K562 (cell line): ENCODE results near the gene MATN1. TPM values are rescaled to one million over a fixed set of nuclear protein-coding genes. Genes with fewer than 3 reads are reported as not detected.

Experiments
- ARID1B ChIP-seq: fragments of 450-650 bp; IDR thresholded peaks from 2 replicates; pipeline ENCODE4 v1.6.1; 2016; ENCODE audit warnings: antibody characterized with exemption, mild to moderate bottlenecking, inconsistent platforms
- DMBX1 ChIP-seq: fragments of 250-450 bp; sonication (Bioruptor Pico); IDR thresholded peaks from 2 replicates; pipeline ENCODE4 v1.8.0; 2022; ENCODE audit warnings: inconsistent platforms, mild to moderate bottlenecking, moderate library complexity, borderline replicate concordance
- E2F1 ChIP-seq: sonication (generic); formaldehyde crosslinking; IDR thresholded peaks from 2 replicates; pipeline ENCODE4 v1.8.1; 2023; ENCODE audit warnings: mild to moderate bottlenecking, missing genetic modification reagents, moderate library complexity
- FOXO4 ChIP-seq: fragments of 450-650 bp; formaldehyde crosslinking; IDR thresholded peaks from 2 replicates; pipeline ENCODE4 v1.4.0; 2020; ENCODE audit warnings: mild to moderate bottlenecking, moderate library complexity
- MAFK ChIP-seq: IDR thresholded peaks from 2 replicates; pipeline ENCODE4 v1.6.1; 2011; ENCODE audit warnings: low read length, improper control_type of control experiment
- MLLT1 ChIP-seq, 2 experiments: fragments of 450-650 bp; IDR thresholded peaks; 2 replicates each; pipeline ENCODE4 v1.6.1; 2016
- NR4A1 ChIP-seq, 2 experiments: fragments of 250-450 bp in 1 of 2; fragments of 450-650 bp in 1 of 2; sonication (Bioruptor Pico) in 1 of 2; IDR thresholded peaks; 2 replicates each; pipeline versions ENCODE4 v1.4.0 to v1.6.1; 2016 to 2020; ENCODE audit warnings: mild to moderate bottlenecking in 2 of 2, missing compliant biosample characterization in 1 of 2, missing genetic modification characterization in 1 of 2, moderate library complexity in 1 of 2
- PCBP1 ChIP-seq: fragments of 200-400 bp; formaldehyde crosslinking; IDR thresholded peaks from 2 replicates; pipeline ENCODE4 v1.6.1; 2018; ENCODE audit warnings: mild to moderate bottlenecking, low read depth, low read length; ENCODE audit not compliant: poor library complexity, severe bottlenecking
- PHB ChIP-seq: fragments of 250-450 bp; sonication (Bioruptor Pico); IDR thresholded peaks from 2 replicates; pipeline ENCODE4 v1.5.0; 2021
- PML ChIP-seq: IDR thresholded peaks from 2 replicates; pipeline ENCODE4 v1.6.1; 2012; ENCODE audit warnings: low read length, inconsistent platforms
- POLR3A ChIP-seq: IDR thresholded peaks from 2 replicates; pipeline ENCODE4 v1.6.1; 2011; ENCODE audit warnings: borderline replicate concordance, mild to moderate bottlenecking, moderate library complexity; ENCODE audit not compliant: insufficient read length, insufficient read depth; ENCODE audit errors: extremely low read depth
- RUNX1 ChIP-seq: sonication (generic); IDR thresholded peaks from 2 replicates; pipeline ENCODE4 v1.6.1; 2016; ENCODE audit warnings: antibody characterized with exemption, low read depth
- TAF9B ChIP-seq: fragments of 450-650 bp; IDR thresholded peaks from 2 replicates; pipeline ENCODE4 v1.6.1; 2018; ENCODE audit warnings: mild to moderate bottlenecking; ENCODE audit not compliant: partially characterized antibody
- ZNF121 ChIP-seq: sonication (generic); formaldehyde crosslinking; conservative IDR thresholded peaks from 2 replicates; pipeline ENCODE4 v1.8.0; 2022; ENCODE audit warnings: missing genetic modification reagents
- ZNF124 ChIP-seq: sonication (generic); formaldehyde crosslinking; IDR thresholded peaks from 2 replicates; pipeline ENCODE4 v1.8.1; 2022; ENCODE audit warnings: missing genetic modification reagents
- ZNF347 ChIP-seq: fragments of 450-650 bp; formaldehyde crosslinking; IDR thresholded peaks from 2 replicates; pipeline ENCODE4 v1.4.0; 2020; ENCODE audit warnings: low read depth, mild to moderate bottlenecking, moderate library complexity
- ZNF766 ChIP-seq: fragments of 200-800 bp; sonication (Bioruptor generic); conservative IDR thresholded peaks from 2 replicates; pipeline ENCODE4 v1.6.1; 2016; ENCODE audit warnings: missing genetic modification characterization, missing compliant biosample characterization
- polyA plus RNA-seq, 8 experiments: library from polyadenylated mRNA; depleted of rRNA in 4 of 8; stranded (reverse) in 5 of 8; unstranded in 3 of 8; fragments of >200 nt; fragmentation: Nextera tagmentation in 2 of 8; fragmentation: Illumina TruSeq in 1 of 8; extraction: Ambion mirVana in 2 of 8; extraction: Trizol in 1 of 8; gene quantifications; 2 replicates each; pipeline versions ENCODE4 v1.2.1 to v1.2.3, GENCODE V29; 2011 to 2014; ENCODE audit warnings: inconsistent platforms in 1 of 8, missing spikeins in 1 of 8
- total RNA-seq, 7 experiments: library from RNA; depleted of rRNA in 6 of 7; stranded (reverse); fragments of >200 nt in 6 of 7; fragmentation: Illumina TruSeq in 2 of 7; extraction: Trizol in 2 of 7; gene quantifications; 2 replicates each; pipeline versions ENCODE4 v1.2.1 to v1.2.3, GENCODE V29; 2011 to 2021; ENCODE audit warnings: low replicate concordance in 1 of 7
- TF ChIP-seq, protein P1 (sequence below): fragments of 450-650 bp; IDR thresholded peaks from 2 replicates; pipeline ENCODE4 v1.6.1; 2018; ENCODE audit warnings: mild to moderate bottlenecking, low read depth; ENCODE audit not compliant: partially characterized antibody
- TF ChIP-seq, protein P2 (sequence below): fragments of 250-450 bp; sonication (Bioruptor Pico); IDR thresholded peaks from 2 replicates; pipeline ENCODE4 v1.4.0; 2020; ENCODE audit warnings: mild to moderate bottlenecking

The MATN1 gene
- total and polyA plus RNA-seq, 9 of the 15 experiments (the other 6 are each of a cell fraction or from before 2014, with no cell fraction given), result 0.10 to 2.3 (median 1.2) TPM

DNA sequence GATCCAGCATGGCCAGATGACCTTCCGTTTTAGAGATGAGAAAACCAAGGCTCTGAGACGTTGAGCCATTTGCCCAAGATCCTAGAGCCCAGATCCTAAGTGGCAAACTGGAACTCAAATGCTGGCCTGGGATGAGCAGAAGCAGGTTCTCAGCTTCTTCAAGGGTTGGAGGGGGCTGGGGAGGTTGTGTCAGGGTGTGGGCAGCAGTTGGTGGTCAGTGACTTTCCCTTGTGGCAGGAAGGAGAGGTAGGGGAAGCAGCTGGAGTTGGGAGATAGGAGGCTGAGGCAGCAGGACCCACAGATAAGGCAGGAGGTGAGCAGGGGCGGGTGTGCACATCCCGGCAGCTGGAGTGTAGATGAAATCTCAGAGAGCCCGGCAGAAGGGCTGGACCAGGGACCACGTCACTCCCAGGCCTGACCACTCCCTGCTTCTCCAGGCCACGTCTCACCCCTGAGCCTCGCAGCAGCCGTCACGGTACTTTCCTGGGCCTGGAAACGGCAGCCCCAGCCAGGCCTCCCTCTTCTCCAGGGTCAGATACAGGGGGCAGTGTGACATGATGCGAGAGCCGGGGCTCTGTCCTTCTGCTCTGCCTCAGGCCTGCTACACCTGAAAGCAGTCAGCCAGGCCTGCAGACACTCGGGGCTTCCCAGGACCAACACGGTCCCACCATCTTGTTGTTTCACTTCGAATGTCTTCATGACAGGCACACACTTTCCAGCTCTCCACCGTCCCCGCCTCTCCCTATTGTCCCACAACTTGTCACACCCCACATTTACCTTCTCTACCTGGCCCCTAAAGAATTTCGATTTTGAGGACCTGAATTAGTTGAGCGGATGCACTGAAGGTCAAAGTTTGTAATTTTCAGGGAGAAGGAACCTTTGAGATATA lies 45.7 kb upstream of the MATN1 start (continued):
- peak; percentile 97 to 99 for TF ChIP-seq MLLT1 (IDR thresholded peaks at IDR 0.05)
- no peak; the same call in 1 of the 2 replicates for TF ChIP-seq ZNF347
- peak; percentile 70; the same call in 1 of the 2 replicates for TF ChIP-seq NR4A1 (CRISPR knock-in tag; IDR thresholded peaks at IDR 0.05)
- TF ChIP-seq NR4A1 (tag; IDR thresholded peaks at IDR 0.05), result peak; percentile 97
- TF ChIP-seq PHB (CRISPR knock-in tag), result no peak; the same call in 1 of the 2 replicates
- TF ChIP-seq ZNF766 (CRISPR knock-in tag), result peak; percentile 99
- TF ChIP-seq MAFK, result peak; percentile 38; the same call in 1 of the 2 replicates
- peak; percentile 98 for TF ChIP-seq DMBX1 (CRISPR knock-in tag)
- peak; percentile 57 for TF ChIP-seq PCBP1
- peak; percentile 96 for TF ChIP-seq TAF9B
- TF ChIP-seq RUNX1, result peak; percentile 100
- no peak for TF ChIP-seq POLR3A
- no peak for TF ChIP-seq ZNF121 (CRISPR knock-in tag)
- TF ChIP-seq FOXO4 (CRISPR knock-in tag), result peak; percentile 7; the same call in 1 of the 2 replicates
- TF ChIP-seq, protein P1, sequence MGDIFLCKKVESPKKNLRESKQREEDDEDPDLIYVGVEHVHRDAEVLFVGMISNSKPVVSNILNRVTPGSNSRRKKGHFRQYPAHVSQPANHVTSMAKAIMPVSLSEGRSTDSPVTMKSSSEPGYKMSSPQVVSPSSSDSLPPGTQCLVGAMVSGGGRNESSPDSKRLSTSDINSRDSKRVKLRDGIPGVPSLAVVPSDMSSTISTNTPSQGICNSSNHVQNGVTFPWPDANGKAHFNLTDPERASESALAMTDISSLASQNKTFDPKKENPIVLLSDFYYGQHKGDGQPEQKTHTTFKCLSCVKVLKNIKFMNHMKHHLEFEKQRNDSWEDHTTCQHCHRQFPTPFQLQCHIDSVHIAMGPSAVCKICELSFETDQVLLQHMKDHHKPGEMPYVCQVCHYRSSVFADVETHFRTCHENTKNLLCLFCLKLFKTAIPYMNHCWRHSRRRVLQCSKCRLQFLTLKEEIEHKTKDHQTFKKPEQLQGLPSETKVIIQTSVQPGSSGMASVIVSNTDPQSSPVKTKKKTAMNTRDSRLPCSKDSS, result no peak
- no peak for TF ChIP-seq ZNF124
- TF ChIP-seq, protein P2, sequence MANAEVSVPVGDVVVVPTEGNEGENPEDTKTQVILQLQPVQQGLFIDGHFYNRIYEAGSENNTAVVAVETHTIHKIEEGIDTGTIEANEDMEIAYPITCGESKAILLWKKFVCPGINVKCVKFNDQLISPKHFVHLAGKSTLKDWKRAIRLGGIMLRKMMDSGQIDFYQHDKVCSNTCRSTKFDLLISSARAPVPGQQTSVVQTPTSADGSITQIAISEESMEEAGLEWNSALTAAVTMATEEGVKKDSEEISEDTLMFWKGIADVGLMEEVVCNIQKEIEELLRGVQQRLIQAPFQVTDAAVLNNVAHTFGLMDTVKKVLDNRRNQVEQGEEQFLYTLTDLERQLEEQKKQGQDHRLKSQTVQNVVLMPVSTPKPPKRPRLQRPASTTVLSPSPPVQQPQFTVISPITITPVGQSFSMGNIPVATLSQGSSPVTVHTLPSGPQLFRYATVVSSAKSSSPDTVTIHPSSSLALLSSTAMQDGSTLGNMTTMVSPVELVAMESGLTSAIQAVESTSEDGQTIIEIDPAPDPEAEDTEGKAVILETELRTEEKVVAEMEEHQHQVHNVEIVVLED (CRISPR knock-in tag), result peak; percentile 49
- TF ChIP-seq ARID1B, result peak; percentile 100
- TF ChIP-seq PML, result peak; percentile 100
- TF ChIP-seq E2F1 (CRISPR knock-in tag), result peak; percentile 78
